Stomach smooth muscle (tissue), 2 donors: ENCODE results near the gene ERP27.

ENCODE experiments used
- H3K27ac ChIP-seq: one replicate; pipeline ENCODE4 v1.7.0; 2013; ENCODE audit warnings: mild to moderate bottlenecking, low read length, inconsistent platforms
- H3K27me3 ChIP-seq, 2 donors: one replicate each; pipeline ENCODE4 v1.7.0; 2013; ENCODE audit warnings: low read length in 2 of 2; ENCODE audit not compliant: insufficient read depth in 2 of 2, control insufficient read depth in 1 of 2
- H3K36me3 ChIP-seq, 2 donors: one replicate each; pipeline ENCODE4 v1.7.0; 2013; ENCODE audit warnings: low read length in 2 of 2; ENCODE audit not compliant: control insufficient read depth in 2 of 2, insufficient read depth in 2 of 2
- H3K4me1 ChIP-seq: one replicate; pipeline ENCODE4 v1.7.0; 2013; ENCODE audit warnings: low read length; ENCODE audit not compliant: control insufficient read depth, insufficient read depth
- H3K4me3 ChIP-seq, 2 donors: one replicate each; pipeline ENCODE4 v1.7.0; 2013; ENCODE audit warnings: low read length in 2 of 2
- H3K9ac ChIP-seq, 2 donors: one replicate each; pipeline ENCODE4 v1.7.0; 2013; ENCODE audit warnings: low read length in 2 of 2, mild to moderate bottlenecking in 1 of 2
- H3K9me3 ChIP-seq, 2 donors: one replicate each; pipeline ENCODE4 v1.7.0; 2013; ENCODE audit warnings: low read length in 2 of 2; ENCODE audit not compliant: control insufficient read depth in 2 of 2
- donor health status: healthy.
- donor health status: Pancreatic carcinoma.

ERP27 gene

GRCh38 chr12:14952299-14952921 lies 14.1 kb upstream of the ERP27 start:
- Histone ChIP-seq H3K36me3 (no peaks in the 10 kb centered on the region), H3K9ac (no peak overlapping the region), H3K27me3 (no peaks in the 10 kb centered on the region), H3K9me3 (no peaks in the 10 kb centered on the region), H3K27ac (no peak overlapping the region), H3K4me3 (no peak overlapping the region), H3K4me1 (peaks cover 13% of the 10 kb centered on the region)

- Histone ChIP-seq H3K36me3 (no peaks in the 10 kb centered on the region), H3K9me3 (no peaks in the 10 kb centered on the region), H3K27me3 (no peaks in the 10 kb centered on the region), H3K4me3 (no peak overlapping the region), H3K4me1 (peaks cover 9% of the 10 kb centered on the region), H3K9ac (no peak overlapping the region), H3K27ac (peak overlapping the region; percentile 38)
Observed at GRCh38 chr12:14951851-14952250, 13.5 kb upstream of the ERP27 start.

DNA sequence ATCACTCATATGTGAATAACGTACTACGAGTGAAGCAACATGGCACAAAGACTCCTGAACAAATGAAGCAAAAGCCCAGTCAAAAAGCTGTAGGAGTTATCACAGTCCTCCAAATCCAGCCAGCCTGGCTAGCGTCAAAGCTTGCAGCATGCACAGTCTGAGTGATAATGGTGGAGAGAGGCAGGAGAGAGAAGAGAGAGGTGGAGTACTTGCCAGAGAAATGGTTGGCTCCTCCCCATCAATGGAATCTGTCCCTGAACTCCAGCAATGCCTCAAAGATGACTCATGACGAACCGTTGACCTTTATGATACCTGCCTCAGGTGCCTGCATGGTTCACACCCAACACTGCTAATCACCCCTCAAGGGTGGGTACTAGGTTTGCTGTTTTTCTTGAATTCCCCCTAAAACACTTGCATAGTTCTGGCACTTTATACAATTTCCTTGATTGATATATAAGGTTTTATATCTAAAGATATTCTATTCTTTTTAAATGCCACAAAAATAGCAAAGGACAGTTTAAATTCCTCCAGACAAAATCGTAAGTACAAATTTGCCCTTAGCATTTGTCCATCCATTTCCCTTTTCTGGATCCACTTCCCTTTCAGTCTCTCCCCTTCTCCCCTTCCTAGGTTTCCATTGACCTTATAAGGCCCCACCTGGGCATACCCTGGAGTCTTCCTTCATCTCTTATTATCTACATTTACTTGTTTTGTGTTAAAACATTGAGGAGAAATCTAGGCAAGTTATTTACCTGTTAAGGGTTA lies 12.8 kb upstream of the ERP27 start:
- Histone ChIP-seq H3K36me3 (no peaks in the 10 kb centered on the region), H3K4me3 (no peak overlapping the region), H3K9me3 (no peaks in the 10 kb centered on the region), H3K4me1 (peaks cover 6% of the 10 kb centered on the region), H3K27me3 (no peaks in the 10 kb centered on the region), H3K9ac (no peak overlapping the region), H3K27ac (peak overlapping the region; percentile 38)

DNA sequence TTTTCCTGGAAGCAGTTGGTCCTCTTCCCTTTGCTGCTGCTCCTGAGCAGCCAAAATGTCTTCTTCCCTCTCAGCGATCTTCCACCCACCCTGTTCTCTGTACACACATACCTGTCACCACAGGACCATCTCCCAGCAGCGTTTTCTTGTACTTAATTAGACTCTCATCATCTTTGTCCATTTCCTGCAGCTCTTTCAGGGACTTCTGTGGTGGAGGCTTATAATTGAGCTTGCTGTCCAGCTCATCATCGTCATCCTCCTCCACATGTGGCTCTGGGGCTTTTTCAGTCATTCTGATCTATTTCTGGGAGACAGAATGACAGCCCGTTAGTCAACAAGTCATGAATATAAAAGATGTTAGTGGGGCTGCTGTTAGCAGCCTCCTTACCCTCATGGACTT lies 12.1 kb upstream of the ERP27 start:
- H3K4me3 ChIP-seq = no peak overlapping the region
- H3K9ac ChIP-seq = no peak overlapping the region
- H3K27me3 ChIP-seq = no peaks in the 10 kb centered on the region
- H3K4me1 ChIP-seq = peaks cover 6% of the 10 kb centered on the region
- no peaks in the 10 kb centered on the region for H3K9me3 ChIP-seq
- H3K27ac ChIP-seq = no peak overlapping the region
- H3K36me3 ChIP-seq = no peaks in the 10 kb centered on the region

DNA sequence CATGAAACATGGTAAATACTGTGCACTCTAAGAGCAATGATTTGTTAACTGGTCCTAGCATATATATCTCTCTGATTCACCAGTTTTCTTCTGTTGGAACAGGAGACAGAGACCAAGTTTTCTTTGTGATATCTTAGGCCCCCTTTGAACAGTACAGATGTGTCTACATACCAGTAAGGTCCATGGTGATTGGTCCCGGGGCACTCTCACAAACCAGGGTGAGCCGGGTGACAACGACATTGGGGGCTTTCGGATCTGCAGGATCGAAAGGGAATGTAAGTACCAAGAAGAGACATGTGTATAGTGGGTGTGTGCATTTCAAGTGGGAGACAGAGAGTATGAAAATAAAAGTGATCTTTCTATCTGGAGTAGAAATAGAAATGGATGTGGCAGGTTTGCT lies 11.3 kb upstream of the ERP27 start:
- Histone ChIP-seq H3K27me3 (no peaks in the 10 kb centered on the region), H3K4me3 (no peak overlapping the region), H3K9me3 (no peaks in the 10 kb centered on the region), H3K9ac (no peak overlapping the region), H3K36me3 (no peaks in the 10 kb centered on the region), H3K27ac (no peak overlapping the region), H3K4me1 (peaks cover 6% of the 10 kb centered on the region)

DNA sequence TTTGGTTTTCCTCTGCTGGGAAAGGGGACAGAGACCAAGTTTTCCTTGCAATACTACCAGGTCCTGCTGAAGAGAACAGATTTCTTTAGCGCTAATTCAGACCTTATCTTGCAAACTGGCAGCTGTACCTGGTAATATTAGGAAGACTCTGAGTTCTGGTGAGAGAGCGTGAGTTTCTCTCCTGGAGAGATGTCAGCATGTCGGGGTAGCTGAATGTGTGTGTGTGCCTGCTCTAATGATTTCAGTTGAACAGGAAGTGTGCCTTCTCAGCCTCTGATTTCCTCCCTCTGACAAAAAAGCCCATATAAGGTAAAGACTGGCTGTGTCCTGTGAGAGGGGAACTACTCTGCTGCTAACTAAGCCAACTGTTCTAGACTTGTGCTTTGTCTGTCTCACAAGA lies 10.3 kb upstream of the ERP27 start:
- H3K9ac ChIP-seq = no peak overlapping the region
- H3K27me3 ChIP-seq = no peaks in the 10 kb centered on the region
- H3K27ac ChIP-seq = peak overlapping the region; percentile 41
- peak overlapping the region in 1 of 2 donors; percentile 31 for H3K4me3 ChIP-seq
- H3K9me3 ChIP-seq = no peaks in the 10 kb centered on the region
- H3K36me3 ChIP-seq = no peaks in the 10 kb centered on the region
- H3K4me1 ChIP-seq = peaks cover 6% of the 10 kb centered on the region

- Histone ChIP-seq H3K27me3 (no peaks in the 10 kb centered on the region), H3K36me3 (no peaks in the 10 kb centered on the region), H3K4me3 (no peak overlapping the region), H3K9me3 (no peaks in the 10 kb centered on the region), H3K4me1 (peaks cover 6% of the 10 kb centered on the region), H3K9ac (no peak overlapping the region), H3K27ac (no peak overlapping the region)
Observed at GRCh38 chr12:14946861-14947260, 8.5 kb upstream of the ERP27 start.

- H3K4me1 ChIP-seq = peaks cover 6% of the 10 kb centered on the region
- H3K36me3 ChIP-seq = no peaks in the 10 kb centered on the region
- H3K27ac ChIP-seq = no peak overlapping the region
- no peak overlapping the region for H3K9ac ChIP-seq
- H3K9me3 ChIP-seq = no peaks in the 10 kb centered on the region
- H3K27me3 ChIP-seq = no peaks in the 10 kb centered on the region
- H3K4me3 ChIP-seq = no peak overlapping the region
Observed at GRCh38 chr12:14946162-14946561, 7.8 kb upstream of the ERP27 start.

- no peaks in the 10 kb centered on the region for H3K4me1 ChIP-seq
- no peak overlapping the region for H3K9ac ChIP-seq
- H3K4me3 ChIP-seq = no peak overlapping the region
- no peaks in the 10 kb centered on the region for H3K9me3 ChIP-seq
- no peaks in the 10 kb centered on the region for H3K27me3 ChIP-seq
- no peaks in the 10 kb centered on the region for H3K36me3 ChIP-seq
- no peak overlapping the region for H3K27ac ChIP-seq
Observed at GRCh38 chr12:14942196-14942931, 4.0 kb upstream of the ERP27 start.

DNA sequence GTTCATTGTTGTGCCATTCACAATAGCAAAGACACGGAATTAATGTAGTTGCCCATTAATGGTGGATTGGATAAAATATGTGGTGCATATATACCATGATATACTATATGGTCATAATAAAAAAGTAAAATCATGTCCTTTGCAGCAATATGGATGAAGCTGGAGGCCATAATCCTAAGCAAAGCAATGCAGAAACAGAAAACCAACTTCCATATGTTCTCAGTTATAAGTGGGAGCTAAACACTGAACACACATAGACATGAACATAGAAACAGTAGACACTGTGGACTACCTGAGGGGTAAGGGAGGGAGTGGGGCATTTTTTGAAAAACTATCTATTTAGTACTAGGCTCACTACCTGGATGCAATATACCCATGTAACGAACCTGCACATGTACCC lies 3.0 kb upstream of the ERP27 start:
- Histone ChIP-seq H3K36me3 (no peaks in the 10 kb centered on the region), H3K27ac (no peak overlapping the region), H3K4me3 (no peak overlapping the region), H3K27me3 (no peaks in the 10 kb centered on the region), H3K9me3 (no peaks in the 10 kb centered on the region), H3K4me1 (no peaks in the 10 kb centered on the region), H3K9ac (no peak overlapping the region)

GRCh38 chr12:14937689-14938088 lies 648 bp downstream of the ERP27 start:
- Histone ChIP-seq H3K27me3 (no peaks in the 10 kb centered on the region), H3K4me1 (no peaks in the 10 kb centered on the region), H3K4me3 (no peak overlapping the region), H3K9me3 (no peaks in the 10 kb centered on the region), H3K9ac (no peak overlapping the region), H3K27ac (no peak overlapping the region), H3K36me3 (no peaks in the 10 kb centered on the region)
